Right forelimb (tissue), 1 donor: ENCODE data around the gene PYGO1.
"Not testable (repeated sequence)": the region's sequence is repeated elsewhere in the genome, so short reads cannot be mapped to it uniquely, and the experiment has no call there.

Experiments
- DNase-seq: peaks from one replicate; pipeline ENCODE4 v3.0.0-alpha.2; 2018

Gene PYGO1

GRCh38 chr15:55588070-55588814, at the start of gene PYGO1:
Gene PYGO1, minus strand, starts transcription at chr15:55588345. Its CDS starts 462 bp downstream, at chr15:55587883.
- peak; percentile 84 for DNase-seq

- DNase-seq, result no peak
Measured at GRCh38 chr15:55637086-55637485, 48.9 kb upstream of the PYGO1 start.

- DNase-seq, result no peak
Measured at GRCh38 chr15:55633731-55634130, 45.6 kb upstream of the PYGO1 start.

- DNase-seq, result no peak
Measured at GRCh38 chr15:55632434-55632833, 44.3 kb upstream of the PYGO1 start.

GRCh38 chr15:55630858-55631257, 42.7 kb upstream of the PYGO1 start:
- no peak for DNase-seq

- DNase-seq, result no peak
Measured at GRCh38 chr15:55628369-55628730, 40.2 kb upstream of the PYGO1 start.

- DNase-seq, result no peak
Measured at GRCh38 chr15:55627730-55628368, 39.7 kb upstream of the PYGO1 start.

GRCh38 chr15:55619783-55620182, 31.6 kb upstream of the PYGO1 start:
- no peak for DNase-seq

- no peak for DNase-seq
Measured at GRCh38 chr15:55618387-55618786, 30.2 kb upstream of the PYGO1 start.

GRCh38 chr15:55615445-55615844, 27.3 kb upstream of the PYGO1 start:
- DNase-seq, result no peak

- no peak for DNase-seq
Measured at GRCh38 chr15:55613727-55614126, 25.6 kb upstream of the PYGO1 start.

GRCh38 chr15:55606214-55606613, 18.1 kb upstream of the PYGO1 start:
- DNase-seq, result no peak

GRCh38 chr15:55601374-55601773, 13.2 kb upstream of the PYGO1 start:
- DNase-seq, result no peak

GRCh38 chr15:55599439-55599838, 11.3 kb upstream of the PYGO1 start:
- DNase-seq, result no peak

- DNase-seq, result not testable (repeated sequence)
Measured at GRCh38 chr15:55593019-55593418, 4.9 kb upstream of the PYGO1 start.

GRCh38 chr15:55590788-55591187, 2.6 kb upstream of the PYGO1 start:
- no peak for DNase-seq

GRCh38 chr15:55589287-55589686, 1.1 kb upstream of the PYGO1 start:
- peak; percentile 52 for DNase-seq

GRCh38 chr15:55588815-55589115, 620 bp upstream of the PYGO1 start:
- DNase-seq, result no peak

GRCh38 chr15:55587321-55588069, 650 bp downstream of the PYGO1 start:
- DNase-seq, result peak; percentile 83

- no peak for DNase-seq
Measured at GRCh38 chr15:55586808-55587207, 1.3 kb downstream of the PYGO1 start.

GRCh38 chr15:55576943-55577342, 11.2 kb downstream of the PYGO1 start:
- DNase-seq, result no peak

- no peak for DNase-seq
Measured at GRCh38 chr15:55574096-55574495, 14.0 kb downstream of the PYGO1 start.

- no peak for DNase-seq
Measured at GRCh38 chr15:55573224-55573623, 14.9 kb downstream of the PYGO1 start.
